ENCODE data around the gene CTNNA3.
A peak's percentile ranks its signal among the peaks of the same experiment; 100 is the strongest.

The CTNNA3 gene

DNA sequence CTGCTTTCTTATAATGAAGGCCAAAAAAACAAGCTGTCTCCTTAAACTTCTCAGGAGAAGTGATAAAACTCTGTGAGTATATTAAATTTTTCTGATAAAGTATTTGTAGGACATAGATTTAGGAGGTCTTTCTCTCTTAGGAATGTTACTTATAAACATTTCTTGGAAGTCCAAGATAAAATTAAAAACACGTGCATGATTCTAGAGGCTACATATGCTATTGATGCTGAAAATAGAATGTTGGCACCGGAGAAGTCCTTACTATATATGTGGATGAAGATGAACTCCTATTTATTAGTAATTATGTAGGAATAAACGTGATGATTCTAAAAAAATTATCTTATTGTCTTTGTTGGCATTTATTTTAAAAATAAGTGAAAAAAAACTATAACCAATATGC, 1011.4 kb downstream of the CTNNA3 start:
- TF ChIP-seq, protein P1, sequence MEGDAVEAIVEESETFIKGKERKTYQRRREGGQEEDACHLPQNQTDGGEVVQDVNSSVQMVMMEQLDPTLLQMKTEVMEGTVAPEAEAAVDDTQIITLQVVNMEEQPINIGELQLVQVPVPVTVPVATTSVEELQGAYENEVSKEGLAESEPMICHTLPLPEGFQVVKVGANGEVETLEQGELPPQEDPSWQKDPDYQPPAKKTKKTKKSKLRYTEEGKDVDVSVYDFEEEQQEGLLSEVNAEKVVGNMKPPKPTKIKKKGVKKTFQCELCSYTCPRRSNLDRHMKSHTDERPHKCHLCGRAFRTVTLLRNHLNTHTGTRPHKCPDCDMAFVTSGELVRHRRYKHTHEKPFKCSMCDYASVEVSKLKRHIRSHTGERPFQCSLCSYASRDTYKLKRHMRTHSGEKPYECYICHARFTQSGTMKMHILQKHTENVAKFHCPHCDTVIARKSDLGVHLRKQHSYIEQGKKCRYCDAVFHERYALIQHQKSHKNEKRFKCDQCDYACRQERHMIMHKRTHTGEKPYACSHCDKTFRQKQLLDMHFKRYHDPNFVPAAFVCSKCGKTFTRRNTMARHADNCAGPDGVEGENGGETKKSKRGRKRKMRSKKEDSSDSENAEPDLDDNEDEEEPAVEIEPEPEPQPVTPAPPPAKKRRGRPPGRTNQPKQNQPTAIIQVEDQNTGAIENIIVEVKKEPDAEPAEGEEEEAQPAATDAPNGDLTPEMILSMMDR (conservative IDR thresholded peaks at IDR 0.05; ENCODE audit: low read length) = no peak
- H3K4me3 ChIP-seq (ENCODE audit: low read length) = no peak overlapping the region
- DNase-seq (ENCODE audit: low read depth) = no peak

DNA sequence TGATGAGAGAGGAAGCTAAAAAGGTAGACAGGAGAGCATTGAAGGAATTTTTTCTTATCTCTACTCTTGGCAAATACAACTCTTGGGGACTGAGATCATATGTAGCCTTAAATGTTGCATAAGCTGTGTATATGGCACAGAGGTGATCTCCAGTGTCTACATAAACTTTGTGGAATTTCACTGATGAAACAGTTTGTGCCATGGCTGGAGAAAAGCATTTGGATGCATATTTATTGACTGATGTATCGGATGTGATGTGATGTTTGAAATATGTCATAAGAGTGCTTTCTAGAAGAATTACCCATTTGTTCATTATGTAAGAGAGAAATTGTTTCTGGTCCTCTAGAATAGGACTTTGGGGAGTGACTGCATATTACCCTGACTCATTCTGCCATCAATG, 1015.1 kb downstream of the CTNNA3 start:
- H3K4me3 ChIP-seq (ENCODE audit: low read length) = no peak overlapping the region
- peak; percentile 4 for DNase-seq (ENCODE audit: low read depth)
- TF ChIP-seq, protein P1 (conservative IDR thresholded peaks at IDR 0.05; ENCODE audit: low read length) = no peak

DNA sequence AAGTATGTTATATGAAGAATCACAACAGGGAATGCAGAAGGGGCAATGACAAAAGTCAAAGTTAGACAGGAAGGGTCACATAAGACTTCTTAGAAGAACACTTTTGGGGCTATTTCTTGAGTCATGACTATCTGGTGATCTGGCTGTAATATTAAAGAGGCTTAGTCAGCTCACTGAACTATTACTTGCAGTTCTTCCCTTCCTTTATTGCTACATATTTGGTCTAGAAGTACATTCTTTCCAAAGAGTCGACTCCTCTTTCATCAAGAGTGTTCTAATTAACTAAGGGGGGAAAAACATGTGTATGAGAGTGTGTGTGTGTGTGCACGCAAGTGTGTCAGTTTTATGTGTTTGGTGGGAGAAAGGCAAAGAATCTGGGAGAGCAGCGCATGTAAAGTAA, 1017.5 kb downstream of the CTNNA3 start:
- DNase-seq (ENCODE audit: low read depth) = peak; percentile 8
- TF ChIP-seq, protein P1 (conservative IDR thresholded peaks at IDR 0.05; ENCODE audit: low read length) = no peak
- no peak overlapping the region for H3K4me3 ChIP-seq (ENCODE audit: low read length)

DNA sequence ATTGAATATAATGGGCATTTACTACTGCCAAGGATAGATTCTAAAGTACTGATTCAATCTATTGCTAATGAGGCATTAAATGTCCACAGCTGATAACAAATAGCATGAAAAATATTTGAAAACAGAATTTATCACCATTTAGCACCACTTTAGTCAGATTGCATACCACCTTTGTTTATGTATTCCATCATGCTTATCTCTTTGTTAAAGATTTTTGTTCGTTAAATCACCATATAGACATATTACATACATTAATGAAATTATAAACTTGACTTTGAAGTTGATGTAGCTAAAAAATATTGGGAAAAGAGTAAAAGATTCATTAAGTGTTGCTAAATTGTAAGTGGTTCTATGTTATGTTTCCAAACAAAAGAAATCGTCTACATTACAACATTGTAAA, 1022.9 kb downstream of the CTNNA3 start:
- H3K4me3 ChIP-seq (ENCODE audit: low read length) = no peak overlapping the region
- no peak for DNase-seq (ENCODE audit: low read depth)
- TF ChIP-seq, protein P1 (conservative IDR thresholded peaks at IDR 0.05; ENCODE audit: low read length) = no peak

DNA sequence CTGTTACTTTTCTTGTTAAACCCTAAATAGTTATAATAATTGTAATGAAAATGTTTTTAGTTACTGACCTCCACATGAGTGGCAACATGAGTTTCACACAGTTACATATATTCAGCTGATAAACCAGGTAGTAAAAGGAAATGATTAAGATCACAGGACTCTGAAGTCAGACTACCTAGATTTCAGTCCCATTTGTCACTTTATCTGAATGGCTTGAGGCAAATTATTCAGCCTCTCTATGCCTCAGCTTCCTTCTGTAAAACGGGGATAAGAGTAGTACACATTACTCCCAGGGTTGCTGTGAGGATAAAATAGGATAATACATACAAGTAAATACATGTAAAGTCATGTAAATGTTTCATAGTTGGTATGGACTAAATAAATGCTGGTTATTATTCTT, 1024.4 kb downstream of the CTNNA3 start:
- no peak overlapping the region for H3K4me3 ChIP-seq (ENCODE audit: low read length)
- no peak for DNase-seq (ENCODE audit: low read depth)
- TF ChIP-seq, protein P1 (conservative IDR thresholded peaks at IDR 0.05; ENCODE audit: low read length) = no peak

GRCh38 chr10:66671064-66671463, 1024.9 kb downstream of the CTNNA3 start:
- TF ChIP-seq, protein P1 (conservative IDR thresholded peaks at IDR 0.05; ENCODE audit: low read length) = no peak
- no peak overlapping the region for H3K4me3 ChIP-seq (ENCODE audit: low read length)
- no peak for DNase-seq (ENCODE audit: low read depth)

DNA sequence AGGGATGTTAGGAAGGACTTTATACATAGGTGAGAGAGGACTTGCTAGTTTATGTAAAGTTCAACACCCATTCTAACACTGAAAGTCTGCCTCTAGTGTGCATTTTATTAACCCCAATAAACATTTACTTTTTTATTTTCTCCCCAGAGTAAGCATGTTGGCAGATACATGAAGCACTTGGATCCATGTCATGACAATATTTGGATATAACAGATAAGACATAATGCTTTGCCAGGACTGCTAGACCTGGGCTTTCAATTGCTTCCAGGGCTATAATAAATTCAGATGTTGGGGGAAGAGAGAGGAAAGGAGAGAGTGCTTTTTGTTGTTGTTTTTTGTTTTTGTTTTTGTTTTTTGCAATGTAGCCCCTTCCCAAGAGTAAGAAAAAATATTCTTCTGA, 1039.5 kb downstream of the CTNNA3 start:
- no peak overlapping the region for H3K4me3 ChIP-seq (ENCODE audit: low read length)
- TF ChIP-seq, protein P1 (conservative IDR thresholded peaks at IDR 0.05; ENCODE audit: low read length) = no peak
- DNase-seq (ENCODE audit: low read depth) = no peak
